ENCODE measurements around the gene ACAD9.
"Not testable (repeated sequence)": the region's sequence is repeated elsewhere in the genome, so short reads cannot be mapped to it uniquely, and the experiment has no call there.

Gene ACAD9

DNA sequence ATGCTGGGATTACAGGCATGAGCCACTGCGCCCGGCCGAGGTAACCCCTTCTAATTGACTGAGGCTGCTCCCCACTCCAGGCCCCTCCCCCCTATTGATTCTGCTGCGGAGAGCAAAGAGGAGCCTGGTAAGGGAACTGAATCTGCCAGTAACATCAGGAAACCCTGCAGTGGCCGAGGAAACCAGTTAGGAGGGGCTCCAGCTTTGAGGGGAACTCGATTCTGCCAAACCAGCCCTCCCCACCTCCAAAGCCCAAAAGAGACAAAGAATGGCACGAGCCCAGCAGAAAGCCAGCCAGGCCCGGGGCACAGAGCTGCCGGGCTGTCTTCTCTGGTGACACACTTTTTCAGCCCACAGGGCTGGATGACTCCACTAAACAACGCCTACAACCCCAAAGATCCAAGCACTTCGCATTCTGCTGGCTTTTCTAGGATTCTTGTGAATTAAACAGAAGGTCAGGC, 15.0 kb upstream of the ACAD9 start:
- no peaks in the 10 kb centered on the region for H3K27me3 ChIP-seq (ENCODE audit: insufficient read depth, insufficient read length)
- H3K4me3 ChIP-seq (ENCODE audit: insufficient read length, low read depth) = no peak overlapping the region
- H3K4me1 ChIP-seq (ENCODE audit: insufficient read depth, insufficient read length) = peaks cover 3% of the 10 kb centered on the region
- no peak overlapping the region for H3K9ac ChIP-seq (ENCODE audit: insufficient read length, low read depth)
- no peak for DNase-seq (ENCODE audit: low read depth, low spot score)
- TF ChIP-seq SUZ12 (IDR thresholded peaks at IDR 0.05; ENCODE audit: extremely low read depth, insufficient read depth, insufficient read length) (no peak), ZNF274 (IDR thresholded peaks at IDR 0.05; ENCODE audit: low read depth, low read length) (no peak), YY1 (IDR thresholded peaks at IDR 0.05; ENCODE audit: insufficient read depth, insufficient read length) (no peak)
- H3K9me3 ChIP-seq (ENCODE audit: insufficient read depth, low read length) = peaks cover 18% of the 10 kb centered on the region
- H3K36me3 ChIP-seq (ENCODE audit: insufficient read depth, insufficient read length, low read length) = peaks cover 20% of the 10 kb centered on the region

DNA sequence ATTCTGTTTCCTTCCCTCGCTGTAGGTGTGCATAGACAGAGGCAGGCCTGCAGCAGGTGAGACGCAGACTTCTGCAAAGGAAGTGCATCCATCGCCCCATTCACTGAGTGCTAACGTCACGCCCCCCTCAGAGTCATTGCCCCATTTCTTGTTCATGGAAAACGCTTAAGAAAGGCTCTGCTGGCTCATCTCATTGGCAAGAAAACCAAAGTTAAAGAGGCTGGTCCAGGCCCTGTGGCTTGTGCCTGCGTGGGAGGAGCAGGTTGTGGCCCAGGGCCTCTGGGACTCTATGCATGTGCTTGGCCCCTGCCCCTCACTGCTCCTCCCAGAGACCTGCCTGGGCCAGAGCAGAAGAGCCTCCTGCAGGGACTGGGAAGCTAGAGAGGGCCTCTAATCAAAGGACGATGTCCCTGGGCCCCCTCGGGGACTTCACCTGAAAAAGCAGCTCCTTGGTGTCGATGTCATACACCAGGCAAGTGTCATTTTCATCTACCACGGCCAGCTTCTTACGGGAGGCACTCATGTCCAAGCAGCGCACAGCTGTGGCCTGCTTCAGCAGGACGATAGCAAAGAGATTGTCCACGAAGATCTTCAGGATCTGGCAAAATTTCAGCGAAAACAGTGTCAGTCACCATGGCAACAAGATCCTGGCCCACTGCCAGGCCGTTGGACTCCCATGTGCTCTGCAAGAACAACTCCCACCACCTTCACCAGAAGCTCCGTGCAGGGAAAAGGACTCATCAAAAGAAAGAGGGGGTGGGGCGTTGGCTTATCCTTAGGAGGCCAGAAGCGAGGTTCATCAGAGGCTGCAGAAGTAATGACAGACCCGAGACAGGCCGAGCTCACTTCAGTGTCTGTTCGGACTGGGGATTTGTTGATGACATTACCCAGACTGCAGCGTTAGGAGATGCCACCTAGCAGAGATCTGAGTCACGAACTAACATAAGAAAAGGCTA, 14.3 kb upstream of the ACAD9 start:
- not testable (repeated sequence) for H3K4me1 ChIP-seq (ENCODE audit: insufficient read depth, insufficient read length); H3K27me3 ChIP-seq (ENCODE audit: insufficient read depth, insufficient read length); DNase-seq (ENCODE audit: low read depth, low spot score); H3K9ac ChIP-seq (ENCODE audit: insufficient read length, low read depth); H3K4me3 ChIP-seq (ENCODE audit: insufficient read length, low read depth)
- Histone ChIP-seq H3K36me3 (ENCODE audit: insufficient read depth, insufficient read length, low read length) (peaks cover 22% of the 10 kb centered on the region), H3K9me3 (ENCODE audit: insufficient read depth, low read length) (peaks cover 11% of the 10 kb centered on the region)

DNA sequence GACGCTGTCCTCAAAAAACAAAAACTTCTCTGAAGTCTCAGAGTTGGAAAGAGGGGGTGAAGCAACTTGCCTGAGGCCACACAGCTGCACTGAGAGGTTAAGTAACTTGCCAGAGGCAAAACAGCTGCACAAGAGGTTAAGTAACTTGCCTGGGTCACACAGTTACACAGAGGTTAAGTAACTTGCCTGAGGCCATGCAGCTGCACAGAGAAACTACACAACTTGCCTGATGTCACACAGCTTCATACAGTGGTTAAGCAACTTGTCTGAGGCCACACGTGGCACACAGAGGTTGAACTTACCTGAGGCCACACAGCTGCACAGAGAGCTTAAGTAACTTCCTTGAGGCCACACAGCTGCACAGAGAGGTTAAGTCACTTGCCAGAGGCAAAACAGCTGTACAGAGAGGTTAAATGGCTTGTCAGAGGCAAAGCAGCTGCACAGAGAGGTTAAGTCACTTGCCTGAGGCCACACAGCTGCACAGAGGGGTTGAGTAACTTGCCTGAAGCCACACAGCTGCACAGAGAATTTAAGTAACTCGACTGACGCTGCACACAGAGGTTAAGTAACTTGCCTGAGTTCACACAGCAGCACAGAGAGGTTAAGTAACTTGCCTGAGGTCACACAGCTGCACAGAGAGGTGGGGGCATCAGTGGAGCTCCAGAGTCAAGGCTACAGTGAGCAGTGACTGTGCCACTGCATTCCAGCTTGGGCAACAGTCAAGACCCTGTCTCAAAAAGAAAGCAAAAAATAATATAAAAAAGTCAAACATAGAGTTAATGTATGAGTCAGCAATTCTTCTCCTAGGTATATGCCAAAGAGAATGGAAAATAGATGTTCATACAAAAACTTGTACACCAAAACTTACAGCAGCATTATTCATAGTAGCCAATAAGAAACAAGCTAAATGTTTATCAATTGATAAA, 12.0 kb upstream of the ACAD9 start:
- H3K36me3 ChIP-seq (ENCODE audit: insufficient read depth, insufficient read length, low read length) = peaks cover 22% of the 10 kb centered on the region
- H3K9ac ChIP-seq (ENCODE audit: insufficient read length, low read depth) = peak overlapping the region; percentile 36
- no peaks in the 10 kb centered on the region for H3K27me3 ChIP-seq (ENCODE audit: insufficient read depth, insufficient read length)
- peaks cover 3% of the 10 kb centered on the region for H3K4me1 ChIP-seq (ENCODE audit: insufficient read depth, insufficient read length)
- no peak overlapping the region for H3K4me3 ChIP-seq (ENCODE audit: insufficient read length, low read depth)
- TF ChIP-seq SUZ12 (IDR thresholded peaks at IDR 0.05; ENCODE audit: extremely low read depth, insufficient read depth, insufficient read length) (no peak), ZNF274 (IDR thresholded peaks at IDR 0.05; ENCODE audit: low read depth, low read length) (no peak), YY1 (IDR thresholded peaks at IDR 0.05; ENCODE audit: insufficient read depth, insufficient read length) (no peak)
- no peak for DNase-seq (ENCODE audit: low read depth, low spot score)
- no peaks in the 10 kb centered on the region for H3K9me3 ChIP-seq (ENCODE audit: insufficient read depth, low read length)

DNA sequence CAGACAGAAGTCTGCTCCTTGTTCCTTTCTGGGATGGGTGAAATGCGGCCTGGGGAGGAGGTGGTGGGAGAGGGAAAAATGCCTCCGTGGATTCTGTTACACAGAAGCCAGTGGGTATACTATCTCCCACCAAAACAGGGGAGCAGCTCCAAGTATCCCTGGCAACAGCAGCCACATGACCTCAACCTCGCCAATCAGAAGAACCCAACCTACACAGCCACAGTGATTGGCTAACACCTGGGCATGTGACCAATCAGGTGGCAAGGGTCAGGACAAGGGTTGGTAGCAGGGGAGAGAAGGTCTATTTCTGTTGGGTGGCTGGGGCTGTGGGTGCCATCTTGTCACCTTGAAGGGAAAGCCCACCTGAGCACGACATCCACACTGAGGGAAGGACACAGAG, 9.1 kb upstream of the ACAD9 start:
- DNase-seq (ENCODE audit: low read depth, low spot score) = no peak
- Histone ChIP-seq H3K4me3 (ENCODE audit: insufficient read length, low read depth) (no peak overlapping the region), H3K9ac (ENCODE audit: insufficient read length, low read depth) (no peak overlapping the region), H3K4me1 (ENCODE audit: insufficient read depth, insufficient read length) (peaks cover 6% of the 10 kb centered on the region), H3K27me3 (ENCODE audit: insufficient read depth, insufficient read length) (no peaks in the 10 kb centered on the region), H3K9me3 (ENCODE audit: insufficient read depth, low read length) (no peaks in the 10 kb centered on the region), H3K36me3 (ENCODE audit: insufficient read depth, insufficient read length, low read length) (peaks cover 22% of the 10 kb centered on the region)
- TF ChIP-seq YY1 (IDR thresholded peaks at IDR 0.05; ENCODE audit: insufficient read depth, insufficient read length) (no peak), ZNF274 (IDR thresholded peaks at IDR 0.05; ENCODE audit: low read depth, low read length) (no peak), SUZ12 (IDR thresholded peaks at IDR 0.05; ENCODE audit: extremely low read depth, insufficient read depth, insufficient read length) (no peak)

DNA sequence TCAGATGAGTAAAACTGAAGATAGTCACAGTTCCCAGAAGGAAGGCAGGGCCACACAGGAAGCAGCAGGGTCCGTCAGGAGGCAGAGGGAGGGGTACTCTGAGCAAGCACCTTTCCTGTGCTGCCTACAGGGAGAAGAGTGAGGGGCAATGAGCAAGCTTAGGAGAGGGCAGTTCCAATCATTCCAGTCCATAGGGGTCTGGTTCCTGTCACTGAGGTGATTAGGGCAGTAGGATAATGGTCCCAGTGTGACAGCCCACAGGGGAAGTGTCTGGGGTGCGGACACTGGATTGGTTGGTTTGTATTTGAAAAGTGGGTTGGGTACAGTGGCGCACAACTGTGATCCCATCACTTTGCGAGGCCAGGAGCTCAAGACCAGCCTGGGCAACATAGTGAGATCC, 7.1 kb upstream of the ACAD9 start:
- DNase-seq (ENCODE audit: low read depth, low spot score) = no peak
- Histone ChIP-seq H3K36me3 (ENCODE audit: insufficient read depth, insufficient read length, low read length) (peaks cover 20% of the 10 kb centered on the region), H3K9me3 (ENCODE audit: insufficient read depth, low read length) (no peaks in the 10 kb centered on the region), H3K9ac (ENCODE audit: insufficient read length, low read depth) (no peak overlapping the region), H3K4me3 (ENCODE audit: insufficient read length, low read depth) (no peak overlapping the region), H3K27me3 (ENCODE audit: insufficient read depth, insufficient read length) (no peaks in the 10 kb centered on the region), H3K4me1 (ENCODE audit: insufficient read depth, insufficient read length) (peaks cover 10% of the 10 kb centered on the region)
- TF ChIP-seq YY1 (IDR thresholded peaks at IDR 0.05; ENCODE audit: insufficient read depth, insufficient read length) = no peak

DNA sequence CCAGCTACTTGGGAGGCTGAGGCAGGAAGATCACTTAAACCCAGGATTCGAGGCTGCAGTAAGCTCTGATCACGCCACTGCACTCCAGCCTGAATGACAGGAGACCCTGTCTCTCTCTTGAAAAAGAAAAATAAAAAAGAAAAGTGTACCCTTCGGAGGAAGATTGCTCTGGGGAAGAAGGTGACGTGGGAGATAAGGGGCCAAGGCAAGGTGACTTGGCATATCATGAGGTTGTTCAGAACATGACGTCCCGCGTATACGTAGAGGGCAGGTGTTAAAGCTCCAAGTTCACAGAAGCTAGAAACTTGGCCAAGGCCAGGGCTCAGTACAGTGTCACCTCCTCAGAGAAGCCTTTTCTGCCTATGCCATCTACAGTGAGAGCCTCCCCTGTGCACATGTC, 6.7 kb upstream of the ACAD9 start:
- no peaks in the 10 kb centered on the region for H3K9me3 ChIP-seq (ENCODE audit: insufficient read depth, low read length)
- peaks cover 21% of the 10 kb centered on the region for H3K36me3 ChIP-seq (ENCODE audit: insufficient read depth, insufficient read length, low read length)
- H3K4me1 ChIP-seq (ENCODE audit: insufficient read depth, insufficient read length) = peaks cover 10% of the 10 kb centered on the region
- H3K27me3 ChIP-seq (ENCODE audit: insufficient read depth, insufficient read length) = no peaks in the 10 kb centered on the region
- no peak for DNase-seq (ENCODE audit: low read depth, low spot score)
- no peak overlapping the region for H3K4me3 ChIP-seq (ENCODE audit: insufficient read length, low read depth)
- no peak for TF ChIP-seq SUZ12 (IDR thresholded peaks at IDR 0.05; ENCODE audit: extremely low read depth, insufficient read depth, insufficient read length)
- TF ChIP-seq YY1 (IDR thresholded peaks at IDR 0.05; ENCODE audit: insufficient read depth, insufficient read length) = no peak
- no peak overlapping the region for H3K9ac ChIP-seq (ENCODE audit: insufficient read length, low read depth)
